NCI-H2171 (cell line): Measurements from ENCODE around the gene PCDHA1.
"Not testable (repeated sequence)": the region's sequence is repeated elsewhere in the genome, so short reads cannot be mapped to it uniquely, and the experiment has no call there.

Source experiments
- DNase-seq: peaks from one replicate; lab custom pipeline; 2025; lab: John Stamatoyannopoulos, UW

The PCDHA1 gene

GRCh38 chr5:140785905-140786686, at the start of gene PCDHA1:
PCDHA1 (plus strand) TSS chr5:140786140.
- no peak for DNase-seq

- no peak for DNase-seq
These were observed 48.5 kb upstream of the PCDHA1 start for GRCh38 chr5:140737486-140737885.

DNA sequence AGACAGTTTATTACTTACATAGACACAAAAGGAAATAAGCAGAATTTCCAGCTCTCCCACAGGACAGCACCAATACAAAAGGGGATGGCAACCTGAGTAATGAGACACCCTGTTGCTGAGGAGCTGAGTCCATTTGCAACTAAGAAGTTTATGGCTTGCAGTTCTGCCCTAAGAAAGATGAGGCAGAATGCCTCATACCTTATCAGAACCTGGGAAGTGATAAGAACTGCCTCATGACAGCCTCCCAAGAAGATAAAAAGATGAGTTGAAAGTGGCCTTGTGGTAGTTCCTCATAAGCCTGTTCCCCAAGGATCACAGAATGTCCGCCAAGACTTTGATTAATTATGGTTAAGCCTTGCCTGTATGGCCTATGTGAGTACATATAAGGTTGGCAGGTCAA, 44.0 kb upstream of the PCDHA1 start:
- DNase-seq: no peak

DNA sequence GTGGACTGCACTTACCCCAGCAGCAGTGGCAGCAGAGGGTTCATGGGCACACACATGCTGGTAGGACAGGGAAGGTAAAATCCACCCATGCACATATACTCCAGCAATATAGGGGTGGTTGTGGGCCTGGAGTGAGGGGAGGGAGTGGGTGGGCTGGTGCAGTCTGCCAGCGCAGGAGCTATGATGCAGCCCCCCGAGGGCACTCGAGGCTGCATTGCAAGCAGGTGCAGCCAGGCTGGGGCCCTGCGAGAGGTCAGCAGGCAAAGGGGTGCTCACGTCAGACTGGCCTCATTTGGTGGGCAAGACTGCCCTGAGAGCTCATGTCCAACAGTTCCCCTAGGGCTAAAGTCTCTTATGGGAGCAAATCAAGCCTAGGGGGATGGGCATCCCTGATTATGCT, 32.4 kb upstream of the PCDHA1 start:
- no peak for DNase-seq

DNA sequence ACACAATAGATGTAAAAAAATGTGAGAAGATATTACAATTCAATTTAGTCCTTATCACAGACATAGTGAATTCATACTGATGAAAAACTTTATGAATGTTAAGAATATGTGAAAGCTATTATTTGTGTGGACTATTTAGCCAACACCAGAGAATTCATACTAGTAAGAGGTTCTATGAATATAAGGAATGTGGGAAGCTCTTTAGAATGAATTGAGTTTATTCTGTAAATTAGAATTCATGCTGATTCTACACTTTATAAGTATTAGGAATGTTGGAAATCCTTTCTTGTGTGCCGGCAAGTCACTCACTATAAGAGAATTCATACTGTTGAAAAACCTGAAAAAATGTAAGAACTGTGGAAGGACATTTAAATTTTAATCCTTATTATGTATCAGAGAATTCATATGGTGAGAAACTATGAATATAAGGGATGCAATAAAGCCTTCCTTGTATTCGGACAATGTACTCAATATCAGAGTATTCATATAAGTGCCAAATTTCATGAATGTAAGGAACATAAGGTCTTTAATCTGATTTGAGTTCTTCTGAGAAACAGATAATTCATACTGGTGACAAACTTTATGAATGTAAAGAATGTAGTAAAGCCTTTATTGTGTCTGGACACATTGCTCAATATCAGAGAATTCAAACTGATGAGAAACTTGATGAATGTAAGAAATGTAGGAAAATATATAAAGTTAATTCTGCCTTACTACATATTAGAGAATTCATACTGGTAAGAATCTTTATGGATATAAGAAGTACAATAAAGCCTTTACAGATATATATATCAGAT, 21.6 kb upstream of the PCDHA1 start:
- no peak for DNase-seq

- no peak for DNase-seq
These were observed 18.5 kb upstream of the PCDHA1 start for GRCh38 chr5:140767444-140767843.

GRCh38 chr5:140780512-140780911, 5.4 kb upstream of the PCDHA1 start:
- DNase-seq: no peak

DNA sequence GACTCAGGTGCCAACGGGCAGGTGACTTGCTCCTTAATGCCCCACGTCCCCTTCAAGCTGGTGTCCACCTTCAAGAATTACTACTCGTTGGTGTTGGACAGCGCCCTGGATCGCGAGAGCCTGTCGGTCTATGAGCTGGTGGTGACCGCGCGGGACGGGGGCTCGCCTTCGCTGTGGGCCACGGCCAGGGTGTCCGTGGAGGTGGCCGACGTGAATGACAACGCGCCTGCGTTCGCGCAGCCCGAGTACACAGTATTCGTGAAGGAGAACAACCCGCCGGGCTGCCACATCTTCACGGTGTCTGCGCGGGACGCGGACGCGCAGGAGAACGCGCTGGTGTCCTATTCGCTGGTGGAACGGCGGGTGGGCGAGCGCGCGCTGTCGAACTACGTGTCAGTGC, 1.5 kb downstream of the PCDHA1 start:
- DNase-seq: not testable (repeated sequence)

- DNase-seq: not testable (repeated sequence)
These were observed 2.0 kb downstream of the PCDHA1 start for GRCh38 chr5:140787849-140788504.

DNA sequence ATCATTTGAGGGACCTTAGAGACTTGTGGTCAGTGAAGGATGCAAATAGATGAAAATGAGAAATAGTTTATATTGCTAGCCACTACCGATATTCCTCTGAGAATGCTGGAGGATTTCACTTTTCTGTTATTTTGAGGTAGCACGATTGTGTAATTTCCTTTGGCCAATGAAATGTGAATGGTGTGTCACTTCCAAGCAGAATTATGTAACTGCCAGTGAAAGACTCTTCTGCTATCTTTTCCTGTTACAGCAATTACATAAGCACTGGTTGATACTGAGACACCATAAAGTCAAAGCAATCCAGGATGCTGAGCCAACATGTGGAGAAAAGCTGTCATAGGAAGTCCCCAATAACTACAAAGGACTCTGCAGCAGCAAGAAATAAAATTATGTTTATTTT, 5.1 kb downstream of the PCDHA1 start:
- DNase-seq: no peak

DNA sequence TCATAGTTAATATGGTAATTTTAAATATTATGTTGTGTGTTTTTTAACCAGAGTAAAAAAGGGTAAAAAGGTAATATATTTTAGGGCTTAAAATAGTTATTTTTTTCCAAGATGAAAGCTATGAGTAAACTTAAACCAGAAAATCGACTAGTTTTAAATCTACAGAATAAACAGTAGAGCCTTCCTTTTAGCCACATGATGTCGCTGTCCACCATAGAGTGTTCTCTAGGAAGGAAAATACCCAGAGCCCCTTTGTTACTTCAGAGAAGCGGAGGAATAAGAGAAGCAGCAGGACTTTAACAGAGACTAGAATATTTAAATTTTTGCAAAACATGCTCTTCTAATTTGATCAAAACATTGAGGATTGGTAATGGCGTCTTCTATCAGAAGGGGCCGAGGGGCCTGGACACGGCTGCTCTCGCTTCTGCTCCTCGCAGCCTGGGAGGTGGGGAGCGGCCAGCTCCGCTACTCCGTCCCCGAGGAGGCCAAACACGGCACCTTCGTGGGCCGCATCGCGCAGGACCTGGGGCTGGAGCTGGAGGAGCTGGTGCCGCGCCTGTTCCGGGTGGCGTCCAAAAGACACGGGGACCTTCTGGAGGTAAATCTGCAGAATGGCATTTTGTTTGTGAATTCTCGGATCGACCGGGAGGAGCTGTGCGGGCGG, 8.8 kb downstream of the PCDHA1 start, which contains the start of gene PCDHA2:
PCDHA2 (plus strand) TSS at position 258 of the 664 bp plus-strand sequence.
- no peak for DNase-seq

- DNase-seq: no peak
These were observed 9.3 kb downstream of the PCDHA1 start for GRCh38 chr5:140795259-140795641.

GRCh38 chr5:140796072-140796717, 10.3 kb downstream of the PCDHA1 start:
- DNase-seq: not testable (repeated sequence)

DNA sequence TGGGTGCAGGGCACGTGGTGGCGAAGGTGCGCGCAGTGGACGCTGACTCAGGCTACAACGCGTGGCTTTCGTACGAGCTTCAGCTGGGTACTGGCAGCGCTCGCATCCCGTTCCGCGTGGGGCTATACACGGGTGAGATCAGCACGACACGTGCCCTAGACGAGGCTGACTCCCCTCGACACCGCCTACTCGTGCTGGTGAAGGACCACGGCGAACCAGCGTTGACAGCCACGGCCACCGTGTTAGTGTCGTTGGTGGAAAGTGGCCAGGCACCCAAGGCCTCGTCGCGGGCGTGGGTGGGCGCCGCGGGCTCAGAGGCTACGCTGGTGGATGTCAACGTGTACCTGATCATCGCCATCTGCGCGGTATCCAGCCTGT, 10.8 kb downstream of the PCDHA1 start:
- no peak for DNase-seq

DNA sequence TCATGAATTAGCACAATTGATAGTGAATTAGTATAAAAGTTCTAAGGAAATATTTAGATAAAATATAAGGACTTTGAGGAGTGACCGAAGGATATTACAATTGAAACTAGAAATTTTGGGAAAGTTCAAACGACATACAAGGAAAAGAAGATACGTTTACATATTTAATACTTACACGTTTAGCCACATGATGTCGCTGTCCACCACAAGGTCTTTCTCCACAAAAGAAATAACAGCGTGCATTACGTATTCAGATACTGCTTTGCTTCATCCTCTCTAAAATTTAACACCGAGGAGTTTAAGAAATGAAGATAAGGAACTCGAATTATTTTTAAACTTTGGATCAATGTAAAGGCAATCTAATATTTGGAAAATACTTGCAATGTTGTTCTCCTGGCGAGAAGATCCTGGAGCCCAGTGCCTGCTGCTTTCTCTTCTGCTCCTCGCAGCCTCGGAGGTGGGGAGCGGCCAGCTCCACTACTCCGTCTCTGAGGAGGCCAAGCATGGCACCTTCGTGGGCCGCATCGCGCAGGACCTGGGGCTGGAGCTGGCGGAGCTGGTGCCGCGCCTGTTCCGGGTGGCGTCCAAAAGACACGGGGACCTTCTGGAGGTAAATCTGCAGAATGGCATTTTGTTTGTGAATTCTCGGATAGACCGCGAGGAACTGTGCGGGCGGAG, 15.0 kb downstream of the PCDHA1 start, which contains the start of gene PCDHA3:
PCDHA3 (plus strand) TSS at position 242 of the 678 bp plus-strand sequence.
- DNase-seq: no peak

DNA sequence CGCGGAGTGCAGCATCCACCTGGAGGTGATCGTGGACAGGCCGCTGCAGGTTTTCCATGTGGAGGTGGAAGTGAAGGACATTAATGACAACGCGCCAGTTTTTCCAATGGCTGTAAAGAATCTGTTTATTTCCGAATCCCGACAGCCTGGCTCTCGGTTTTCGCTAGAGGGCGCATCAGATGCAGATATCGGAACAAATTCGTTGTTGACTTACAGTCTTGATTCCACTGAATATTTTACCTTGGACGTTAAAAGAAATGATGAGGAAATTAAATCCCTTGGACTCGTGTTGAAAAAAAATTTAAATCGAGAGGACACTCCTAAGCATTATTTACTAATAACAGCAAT, 15.5 kb downstream of the PCDHA1 start:
- no peak for DNase-seq

DNA sequence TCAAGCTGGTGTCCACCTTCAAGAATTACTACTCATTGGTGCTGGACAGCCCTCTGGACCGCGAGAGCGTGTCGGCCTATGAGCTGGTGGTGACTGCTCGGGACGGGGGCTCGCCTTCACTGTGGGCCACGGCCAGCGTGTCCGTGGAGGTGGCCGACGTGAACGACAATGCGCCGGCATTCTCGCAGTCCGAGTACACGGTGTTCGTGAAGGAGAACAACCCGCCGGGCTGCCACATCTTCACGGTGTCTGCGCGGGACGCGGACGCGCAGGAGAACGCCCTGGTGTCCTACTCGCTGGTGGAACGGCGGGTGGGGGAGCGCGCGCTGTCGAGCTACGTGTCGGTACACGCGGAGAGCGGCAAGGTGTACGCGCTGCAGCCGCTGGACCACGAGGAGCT, 16.4 kb downstream of the PCDHA1 start:
- DNase-seq: not testable (repeated sequence)

- no peak for DNase-seq
These were observed 16.9 kb downstream of the PCDHA1 start for GRCh38 chr5:140802781-140803271.

- no peak for DNase-seq
These were observed 21.2 kb downstream of the PCDHA1 start, which contains the start of gene PCDHA4 for GRCh38 chr5:140806834-140807775. PCDHA4 (plus strand) TSS chr5:140807068.
